SH-SY5Y (cell line): ENCODE data around the gene KCNK17.

Experiments used
- GATA2 ChIP-seq: IDR thresholded peaks from 2 replicates; pipeline ENCODE4 v1.6.1; 2011; ENCODE audit warnings: mild to moderate bottlenecking, low read depth, low read length
- GATA3 ChIP-seq: IDR thresholded peaks from 2 replicates; pipeline ENCODE4 v1.6.1; 2011; ENCODE audit warnings: low read depth, mild to moderate bottlenecking, low read length, moderate library complexity

GRCh38 chr6:39260953-39261352 is 53.3 kb downstream of the KCNK17 start:
- TF ChIP-seq GATA2, result no peak
- no peak for TF ChIP-seq GATA3
